HFF-Myc (cell line): ENCODE results near the gene HSPBAP1.

Experiments
- DNase-seq: peaks from one replicate; pipeline ENCODE4 v3.0.0-alpha.2; 2011; ENCODE audit warnings: low read depth; ENCODE audit errors: extremely low read depth
- H3K4me3 ChIP-seq: replicated peaks from 2 replicates; pipeline ENCODE4 v1.5.1; 2011; ENCODE audit warnings: low read depth, mild to moderate bottlenecking, control low read depth, low read length
- CTCF ChIP-seq: IDR thresholded peaks from 2 replicates; pipeline ENCODE4 v1.5.1; 2012; ENCODE audit warnings: mild to moderate bottlenecking, low read depth, low read length, control low read depth; ENCODE audit errors: missing control alignments

The HSPBAP1 gene

GRCh38 chr3:122690096-122690495 is 103.5 kb downstream of the HSPBAP1 start:
- no peak for TF ChIP-seq CTCF
- DNase-seq: no peak
- H3K4me3 ChIP-seq: no peak overlapping the region
